Astrocyte of the spinal cord (primary cell): Measurements from ENCODE around the gene DDX54.
A peak's percentile ranks its signal among the peaks of the same experiment; 100 is the strongest.

Experiments used
- DNase-seq: peaks from one replicate; pipeline ENCODE4 v3.0.0; 2011; ENCODE audit warnings: low read depth, low spot score
- H3K4me3 ChIP-seq: 2 replicates; pipeline ENCODE4 v1.5.1; 2011; ENCODE audit warnings: low read depth, mild to moderate bottlenecking, low read length, moderate library complexity
- in situ Hi-C: cut with HindIII; loops from 2 replicates; pipeline ENCODE4 v1.10.0; 2017; ENCODE audit warnings: low sequenced_read_pairs
- TF ChIP-seq, protein P1 (sequence below): IDR thresholded peaks from 2 replicates; pipeline ENCODE4 v1.5.1; 2012; ENCODE audit warnings: low read depth, mild to moderate bottlenecking, low read length, inconsistent platforms

The DDX54 gene

DNA sequence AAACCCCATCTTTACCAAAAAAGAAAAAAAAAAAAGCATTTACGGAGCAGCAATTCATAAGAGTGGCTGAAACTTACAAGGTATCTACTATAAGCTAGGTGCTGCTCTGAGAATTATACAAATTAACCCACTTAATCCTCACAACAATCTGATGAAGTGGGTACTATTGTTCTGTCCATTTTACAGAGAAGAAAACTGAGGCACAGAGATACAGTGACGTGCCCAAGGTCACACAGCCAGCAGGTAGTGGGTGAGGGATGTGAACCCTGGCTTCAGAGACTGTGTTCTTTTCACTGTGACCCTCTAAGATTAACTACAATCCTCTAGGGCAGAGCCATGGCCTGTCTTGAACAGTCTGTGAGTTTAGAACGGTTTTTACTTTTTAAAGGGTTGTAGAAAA, 3.3 kb downstream of the DDX54 start:
- in situ Hi-C loops, result no loop called here
- TF ChIP-seq, protein P1, sequence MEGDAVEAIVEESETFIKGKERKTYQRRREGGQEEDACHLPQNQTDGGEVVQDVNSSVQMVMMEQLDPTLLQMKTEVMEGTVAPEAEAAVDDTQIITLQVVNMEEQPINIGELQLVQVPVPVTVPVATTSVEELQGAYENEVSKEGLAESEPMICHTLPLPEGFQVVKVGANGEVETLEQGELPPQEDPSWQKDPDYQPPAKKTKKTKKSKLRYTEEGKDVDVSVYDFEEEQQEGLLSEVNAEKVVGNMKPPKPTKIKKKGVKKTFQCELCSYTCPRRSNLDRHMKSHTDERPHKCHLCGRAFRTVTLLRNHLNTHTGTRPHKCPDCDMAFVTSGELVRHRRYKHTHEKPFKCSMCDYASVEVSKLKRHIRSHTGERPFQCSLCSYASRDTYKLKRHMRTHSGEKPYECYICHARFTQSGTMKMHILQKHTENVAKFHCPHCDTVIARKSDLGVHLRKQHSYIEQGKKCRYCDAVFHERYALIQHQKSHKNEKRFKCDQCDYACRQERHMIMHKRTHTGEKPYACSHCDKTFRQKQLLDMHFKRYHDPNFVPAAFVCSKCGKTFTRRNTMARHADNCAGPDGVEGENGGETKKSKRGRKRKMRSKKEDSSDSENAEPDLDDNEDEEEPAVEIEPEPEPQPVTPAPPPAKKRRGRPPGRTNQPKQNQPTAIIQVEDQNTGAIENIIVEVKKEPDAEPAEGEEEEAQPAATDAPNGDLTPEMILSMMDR, result no peak
- DNase-seq, result no peak
- no peak overlapping the region for H3K4me3 ChIP-seq

GRCh38 chr12:113180333-113180732, 4.9 kb downstream of the DDX54 start:
- DNase-seq, result no peak
- in situ Hi-C loops, result no loop called here
- no peak overlapping the region for H3K4me3 ChIP-seq
- TF ChIP-seq, protein P1, result no peak

GRCh38 chr12:113179023-113179422, 6.3 kb downstream of the DDX54 start:
- DNase-seq, result no peak
- H3K4me3 ChIP-seq, result no peak overlapping the region
- TF ChIP-seq, protein P1, result no peak
- in situ Hi-C loops, result no loop called here

- peak; percentile 62 for DNase-seq
- TF ChIP-seq, protein P1, result peak; percentile 99
- H3K4me3 ChIP-seq, result no peak overlapping the region
- in situ Hi-C loops, result no loop called here
Observed at GRCh38 chr12:113174461-113175384, 10.6 kb downstream of the DDX54 start.

- H3K4me3 ChIP-seq, result no peak overlapping the region
- in situ Hi-C loops, result no loop called here
- TF ChIP-seq, protein P1, result no peak
- DNase-seq, result no peak
Observed at GRCh38 chr12:113173081-113173698, 12.1 kb downstream of the DDX54 start.

DNA sequence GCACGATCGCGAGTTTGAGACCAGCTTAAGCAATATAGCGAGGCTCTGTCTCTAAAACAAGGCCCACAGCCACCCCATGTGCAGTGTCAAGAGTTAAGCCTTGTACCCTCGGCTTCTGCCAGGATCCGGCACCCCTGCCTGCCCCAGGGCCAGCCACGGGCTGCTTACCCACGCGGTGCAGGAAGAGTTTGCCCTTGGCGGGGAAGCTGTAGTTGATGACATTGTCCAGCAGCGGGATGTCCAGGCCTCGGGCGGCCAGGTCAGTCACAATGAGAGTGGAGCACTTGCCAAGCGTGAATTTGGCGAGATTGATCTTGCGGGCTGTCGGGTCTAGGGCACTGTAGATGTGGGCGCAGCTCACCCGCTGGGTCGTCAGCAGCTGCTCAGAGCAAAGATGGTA, 13.1 kb downstream of the DDX54 start:
- TF ChIP-seq, protein P1, result no peak
- no peak for DNase-seq
- in situ Hi-C loops, result no loop called here
- H3K4me3 ChIP-seq, result no peak overlapping the region
